Fibroblast of lung (primary cell): Measurements from ENCODE around the gene USP33. TPM values are rescaled to one million over a fixed set of nuclear protein-coding genes. Genes with fewer than 3 reads are reported as not detected.

Experiments used
- DNase-seq, 2 donors: peaks; one replicate each; pipeline versions ENCODE4 v3.0.0 to v3.0.0-alpha.2; 2010; ENCODE audit warnings: low read depth in 2 of 2
- H2AFZ ChIP-seq: 2 replicates; pipeline ENCODE4 v1.5.1; 2012; ENCODE audit warnings: low read length, control low read depth, inconsistent platforms
- H3K27ac ChIP-seq: 2 replicates; pipeline ENCODE4 v1.5.1; 2011; ENCODE audit warnings: low read length, control low read depth; ENCODE audit not compliant: insufficient read depth
- H3K27me3 ChIP-seq: 2 replicates; pipeline ENCODE4 v1.5.1; 2011; ENCODE audit warnings: mild to moderate bottlenecking, low read length; ENCODE audit not compliant: control insufficient read depth, insufficient read depth
- H3K36me3 ChIP-seq: 2 replicates; pipeline ENCODE4 v1.5.1; 2011; ENCODE audit warnings: low read length; ENCODE audit not compliant: control insufficient read depth, insufficient read depth
- H3K4me1 ChIP-seq: 2 replicates; pipeline ENCODE4 v1.5.1; 2011; ENCODE audit warnings: low read length; ENCODE audit not compliant: control insufficient read depth, insufficient read depth; ENCODE audit errors: extremely low read depth
- H3K4me2 ChIP-seq: 2 replicates; pipeline ENCODE4 v1.5.1; 2011; ENCODE audit warnings: low read length, control low read depth; ENCODE audit not compliant: insufficient read depth; ENCODE audit errors: extremely low read depth
- H3K4me3 ChIP-seq, 4 experiments: fragments of 200-600 bp in 1 of 4; sonication (generic) in 1 of 4; replicated peaks in 1 of 4; 2 replicates each; pipeline ENCODE4 v1.5.1; 2011 to 2016; ENCODE audit warnings: low read length in 4 of 4, low read depth in 3 of 4, mild to moderate bottlenecking in 3 of 4, control low read depth in 2 of 4, inconsistent platforms in 1 of 4, mixed read lengths in 1 of 4; ENCODE audit not compliant: insufficient read depth in 1 of 4; ENCODE audit errors: control extremely low read depth in 1 of 4
- H3K79me2 ChIP-seq: 2 replicates; pipeline ENCODE4 v1.5.1; 2012; ENCODE audit warnings: mild to moderate bottlenecking, low read length, inconsistent platforms; ENCODE audit not compliant: control insufficient read depth, insufficient read depth
- H3K9ac ChIP-seq: 2 replicates; pipeline ENCODE4 v1.5.1; 2011; ENCODE audit warnings: mild to moderate bottlenecking, low read length, control low read depth; ENCODE audit not compliant: insufficient read depth
- H3K9me3 ChIP-seq: 2 replicates; pipeline ENCODE4 v1.5.1; 2012; ENCODE audit warnings: low read depth, low read length; ENCODE audit not compliant: control insufficient read depth, insufficient read depth
- H4K20me1 ChIP-seq: 2 replicates; pipeline ENCODE4 v1.5.1; 2011; ENCODE audit warnings: low read length; ENCODE audit not compliant: control insufficient read depth, insufficient read depth; ENCODE audit errors: extremely low read depth
- EZH2 ChIP-seq: IDR thresholded peaks from 2 replicates; pipeline ENCODE4 v1.5.1; 2012; ENCODE audit warnings: low read length, control low read depth, mild to moderate bottlenecking; ENCODE audit errors: missing control alignments
- polyA plus RNA-seq, 2 donors: library from polyadenylated mRNA; depleted of rRNA in 1 of 2; stranded (reverse) in 1 of 2; unstranded in 1 of 2; fragments of >200 nt; gene quantifications; 2 replicates each; pipeline ENCODE4 v1.2.1, GENCODE V29; 2011 to 2012; ENCODE audit warnings: missing spikeins in 1 of 2
- total RNA-seq: library from RNA; depleted of rRNA; stranded (reverse); fragments of >200 nt; gene quantifications from 2 replicates; pipeline ENCODE4 v1.2.1, GENCODE V29; 2014
- TF ChIP-seq, protein P1 (sequence below), 2 donors: IDR thresholded peaks in 1 of 2; conservative IDR thresholded peaks in 1 of 2; 1 replicate in 1 of 2; 2 replicates in 1 of 2; pipeline ENCODE4 v1.5.1; 2011 to 2012; ENCODE audit warnings: low read length in 2 of 2, control low read depth in 1 of 2, inconsistent platforms in 1 of 2, low read depth in 1 of 2, mild to moderate bottlenecking in 1 of 2

USP33 gene
- total and polyA plus RNA-seq, 2 donors (not counting 1 experiment from before 2014, with no cell fraction given): 63.7 to 126 TPM

DNA sequence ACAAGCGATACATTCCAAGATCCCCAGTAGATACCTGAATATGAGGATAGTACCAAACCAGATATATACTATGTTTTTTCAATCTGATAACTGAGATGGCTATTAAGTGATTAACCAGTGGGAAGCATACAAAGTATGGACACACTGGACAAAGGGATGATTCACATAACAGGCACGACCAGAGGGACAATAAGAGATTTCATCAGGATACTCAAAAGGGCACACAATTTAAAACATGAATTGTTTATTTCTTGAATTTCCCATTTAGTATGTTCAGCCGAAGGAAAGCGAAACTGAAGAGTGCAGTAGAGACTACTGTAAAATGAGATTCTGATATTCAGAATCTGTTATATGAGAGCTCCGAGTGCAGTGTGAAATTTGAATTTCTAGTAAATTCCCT, 87.8 kb downstream of the USP33 start:
- peaks cover 97% of the 10 kb centered on the region for H3K79me2 ChIP-seq
- no peak for TF ChIP-seq EZH2
- TF ChIP-seq, protein P1, sequence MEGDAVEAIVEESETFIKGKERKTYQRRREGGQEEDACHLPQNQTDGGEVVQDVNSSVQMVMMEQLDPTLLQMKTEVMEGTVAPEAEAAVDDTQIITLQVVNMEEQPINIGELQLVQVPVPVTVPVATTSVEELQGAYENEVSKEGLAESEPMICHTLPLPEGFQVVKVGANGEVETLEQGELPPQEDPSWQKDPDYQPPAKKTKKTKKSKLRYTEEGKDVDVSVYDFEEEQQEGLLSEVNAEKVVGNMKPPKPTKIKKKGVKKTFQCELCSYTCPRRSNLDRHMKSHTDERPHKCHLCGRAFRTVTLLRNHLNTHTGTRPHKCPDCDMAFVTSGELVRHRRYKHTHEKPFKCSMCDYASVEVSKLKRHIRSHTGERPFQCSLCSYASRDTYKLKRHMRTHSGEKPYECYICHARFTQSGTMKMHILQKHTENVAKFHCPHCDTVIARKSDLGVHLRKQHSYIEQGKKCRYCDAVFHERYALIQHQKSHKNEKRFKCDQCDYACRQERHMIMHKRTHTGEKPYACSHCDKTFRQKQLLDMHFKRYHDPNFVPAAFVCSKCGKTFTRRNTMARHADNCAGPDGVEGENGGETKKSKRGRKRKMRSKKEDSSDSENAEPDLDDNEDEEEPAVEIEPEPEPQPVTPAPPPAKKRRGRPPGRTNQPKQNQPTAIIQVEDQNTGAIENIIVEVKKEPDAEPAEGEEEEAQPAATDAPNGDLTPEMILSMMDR (conservative IDR thresholded peaks at IDR 0.05 in 1 of 2, IDR thresholded peaks at IDR 0.05 in 1 of 2; ENCODE audit: low read depth in 1 of 2, low read length in 2 of 2): no peak
- no peak overlapping the region for H2AFZ ChIP-seq
- peaks cover 12% of the 10 kb centered on the region for H3K4me1 ChIP-seq
- H4K20me1 ChIP-seq: no peaks in the 10 kb centered on the region
- no peaks in the 10 kb centered on the region for H3K27me3 ChIP-seq
- peak; percentile 28 to 65 for DNase-seq
- H3K9ac ChIP-seq: no peak overlapping the region
- peak overlapping the region in 3 of 4 experiments; percentile 14 to 18 (median 17) for H3K4me3 ChIP-seq
- no peaks in the 10 kb centered on the region for H3K9me3 ChIP-seq
- no peaks in the 10 kb centered on the region for H3K36me3 ChIP-seq
- peak overlapping the region; percentile 76 for H3K4me2 ChIP-seq
- peak overlapping the region; percentile 6 for H3K27ac ChIP-seq

DNA sequence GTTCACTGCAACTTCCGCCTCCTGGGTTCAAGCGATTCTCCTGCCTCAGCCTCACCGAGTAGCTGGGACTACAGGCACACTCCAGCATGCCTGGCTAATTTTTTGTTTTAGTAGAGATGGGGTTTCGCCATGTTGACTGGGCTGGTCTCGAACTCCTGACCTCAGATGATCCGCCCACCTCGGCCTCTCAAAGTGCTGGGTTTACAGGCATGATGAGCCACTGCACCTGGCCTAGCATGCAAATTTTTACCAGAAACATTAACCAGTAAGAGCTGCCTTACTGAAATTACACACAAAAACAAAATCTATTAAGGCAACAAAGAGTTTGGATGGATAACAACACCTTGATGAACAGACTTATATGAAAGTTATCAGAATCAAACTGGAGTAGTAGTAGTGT, 89.3 kb downstream of the USP33 start:
- H3K79me2 ChIP-seq: peaks cover 96% of the 10 kb centered on the region
- H3K27me3 ChIP-seq: no peaks in the 10 kb centered on the region
- H3K36me3 ChIP-seq: no peaks in the 10 kb centered on the region
- peaks cover 12% of the 10 kb centered on the region for H3K4me1 ChIP-seq
- H3K9ac ChIP-seq: no peak overlapping the region
- TF ChIP-seq, protein P1 (conservative IDR thresholded peaks at IDR 0.05 in 1 of 2, IDR thresholded peaks at IDR 0.05 in 1 of 2; ENCODE audit: low read depth in 1 of 2, low read length in 2 of 2): no peak
- TF ChIP-seq EZH2: no peak
- no peak overlapping the region for H3K27ac ChIP-seq
- DNase-seq: no peak
- H4K20me1 ChIP-seq: no peaks in the 10 kb centered on the region
- no peak overlapping the region for H2AFZ ChIP-seq
- H3K4me2 ChIP-seq: no peak overlapping the region
- no peaks in the 10 kb centered on the region for H3K9me3 ChIP-seq
- no peak overlapping the region for H3K4me3 ChIP-seq

DNA sequence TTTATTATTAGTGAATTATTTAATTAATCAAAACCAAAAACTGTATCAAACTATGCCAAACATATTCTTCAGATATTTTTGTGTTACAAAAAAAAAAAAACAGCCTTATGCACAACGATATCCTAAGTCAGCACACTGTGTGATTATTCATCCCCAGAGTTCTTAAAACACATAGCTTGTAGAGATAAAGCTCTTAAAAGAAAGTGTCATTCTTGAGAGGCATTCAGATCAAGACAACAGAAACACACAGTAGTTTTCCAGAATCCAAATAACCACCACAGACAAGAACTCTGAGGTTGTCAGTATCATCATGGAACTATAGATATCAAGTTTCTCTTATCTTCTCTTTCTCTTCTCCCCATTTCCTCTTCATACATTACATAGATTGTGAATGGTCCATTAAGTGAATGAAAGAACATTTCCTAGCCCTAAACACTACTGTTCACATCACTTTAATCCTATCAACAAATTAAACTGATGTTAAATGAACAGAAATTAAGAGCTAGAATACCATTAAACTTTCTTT, 90.7 kb downstream of the USP33 start:
- Histone ChIP-seq H2AFZ (no peak overlapping the region), H3K27ac (no peak overlapping the region), H3K9me3 (no peaks in the 10 kb centered on the region), H3K4me1 (peaks cover 9% of the 10 kb centered on the region), H3K79me2 (peaks cover 98% of the 10 kb centered on the region), H3K4me3 (no peak overlapping the region), H3K27me3 (no peaks in the 10 kb centered on the region), H3K36me3 (no peaks in the 10 kb centered on the region), H3K9ac (no peak overlapping the region), H3K4me2 (no peak overlapping the region), H4K20me1 (no peaks in the 10 kb centered on the region)
- TF ChIP-seq, protein P1 (conservative IDR thresholded peaks at IDR 0.05 in 1 of 2, IDR thresholded peaks at IDR 0.05 in 1 of 2; ENCODE audit: low read depth in 1 of 2, low read length in 2 of 2): no peak
- TF ChIP-seq EZH2: no peak
- DNase-seq: no peak
